HG03159 (cell line): ENCODE measurements around the gene TET1.
A peak's percentile ranks its signal among the peaks of the same experiment; 100 is the strongest.
"Not testable (repeated sequence)": the region's sequence is repeated elsewhere in the genome, so short reads cannot be mapped to it uniquely, and the experiment has no call there.

ENCODE experiments used
- ATAC-seq: cut with Tn5 transposase; IDR thresholded peaks from one replicate; pipeline ENCODE4 v1.9.1; 2021; ENCODE audit warnings: mild to moderate bottlenecking, moderate library complexity; ENCODE audit not compliant: unreplicated experiment

TET1 gene

DNA sequence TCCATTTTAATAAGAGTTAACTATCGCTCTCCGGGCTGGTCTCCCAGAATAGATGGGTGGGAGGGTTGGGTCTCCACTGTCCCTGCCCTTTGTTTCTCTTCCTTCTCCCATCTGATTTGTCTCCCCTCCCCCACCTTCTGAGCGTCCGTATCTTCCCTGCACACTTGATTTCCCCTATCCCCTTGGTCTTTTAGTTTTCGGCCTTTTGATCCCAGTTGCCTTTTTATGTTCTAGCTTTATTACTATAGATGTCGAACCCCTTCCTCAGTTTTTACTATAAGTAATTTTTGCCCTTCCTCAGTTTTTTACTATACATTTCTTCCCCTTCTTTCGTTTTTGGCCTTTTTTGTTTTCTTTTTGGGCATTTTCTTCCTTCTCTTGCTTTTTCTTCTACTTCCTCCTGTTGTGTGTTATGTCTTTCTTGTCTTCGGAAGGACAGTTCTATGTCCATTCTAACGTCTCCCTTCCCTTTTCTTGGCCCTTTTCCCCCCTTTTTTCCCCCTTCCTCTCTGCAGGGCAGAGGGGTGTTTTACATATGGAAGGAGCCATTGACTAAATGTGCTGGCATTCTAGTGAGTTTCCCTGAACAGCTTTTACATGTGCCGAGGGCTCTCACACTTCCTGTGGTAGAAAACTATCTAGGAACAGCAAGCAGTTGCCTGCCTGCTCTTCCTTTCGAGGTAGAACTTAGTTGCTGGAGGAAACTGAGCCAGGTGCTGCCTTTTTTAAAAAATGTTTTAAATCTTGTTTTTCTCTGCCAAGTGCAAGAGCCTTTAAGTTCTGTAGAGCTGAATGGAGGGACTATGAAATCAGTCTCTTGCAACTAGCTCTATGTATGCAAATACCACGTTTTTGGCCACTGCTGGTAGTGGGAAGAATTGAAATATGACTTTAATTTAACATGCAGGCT is 2.8 kb downstream of the TET1 start:
- no peak for ATAC-seq

DNA sequence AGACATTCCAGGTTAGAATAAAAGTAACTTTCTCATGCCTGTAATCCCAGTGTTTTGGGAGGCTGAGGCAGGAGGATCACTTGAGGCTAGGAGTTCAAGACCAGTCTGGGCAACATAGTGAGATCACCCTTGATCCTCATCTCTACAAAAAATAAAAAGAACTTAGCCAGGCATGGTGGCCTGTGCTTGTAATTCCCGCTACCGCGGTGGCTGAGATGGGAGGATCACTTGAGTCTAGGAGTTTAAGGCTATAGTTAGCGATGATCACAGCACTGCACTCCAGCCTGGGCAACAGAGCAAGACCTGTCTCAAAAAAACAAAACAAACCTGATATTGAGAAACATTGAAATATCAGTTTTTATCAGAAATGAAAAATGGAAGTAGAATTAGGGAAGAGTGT is 4.6 kb downstream of the TET1 start:
- no peak for ATAC-seq

DNA sequence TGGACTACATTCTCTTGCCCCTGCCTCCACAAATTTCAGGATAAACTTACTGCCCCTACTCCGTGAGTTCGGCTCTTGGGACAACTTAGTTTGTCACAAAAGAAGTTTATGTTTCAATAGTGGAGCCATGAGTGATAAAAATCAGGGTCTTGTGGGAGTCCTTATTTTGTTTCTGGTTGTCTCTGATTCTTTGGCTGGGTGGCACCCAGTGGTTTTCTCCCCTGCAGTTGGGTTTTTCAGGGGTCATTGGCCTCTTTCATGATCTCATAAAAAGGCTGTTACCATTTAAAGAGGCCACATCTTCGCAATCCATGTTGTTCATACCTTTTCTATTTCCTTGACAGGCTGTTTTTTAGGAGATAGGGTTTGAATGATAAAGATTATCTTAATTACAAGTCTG is 5.5 kb downstream of the TET1 start:
- no peak for ATAC-seq

- no peak for ATAC-seq
Observed at GRCh38 chr10:68566351-68566750, 6.2 kb downstream of the TET1 start.

GRCh38 chr10:68566955-68567354 is 6.8 kb downstream of the TET1 start:
- no peak for ATAC-seq

DNA sequence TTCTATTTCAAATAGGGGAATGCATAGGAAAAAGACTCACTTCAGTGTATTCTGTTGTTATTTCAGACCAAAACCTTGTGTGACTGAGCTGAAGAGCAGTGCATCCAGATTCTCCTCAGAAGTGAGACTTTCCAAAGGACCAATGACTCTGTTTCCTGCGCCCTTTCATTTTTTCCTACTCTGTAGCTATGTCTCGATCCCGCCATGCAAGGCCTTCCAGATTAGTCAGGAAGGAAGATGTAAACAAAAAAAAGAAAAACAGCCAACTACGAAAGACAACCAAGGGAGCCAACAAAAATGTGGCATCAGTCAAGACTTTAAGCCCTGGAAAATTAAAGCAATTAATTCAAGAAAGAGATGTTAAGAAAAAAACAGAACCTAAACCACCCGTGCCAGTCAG is 12.0 kb downstream of the TET1 start:
- no peak for ATAC-seq

DNA sequence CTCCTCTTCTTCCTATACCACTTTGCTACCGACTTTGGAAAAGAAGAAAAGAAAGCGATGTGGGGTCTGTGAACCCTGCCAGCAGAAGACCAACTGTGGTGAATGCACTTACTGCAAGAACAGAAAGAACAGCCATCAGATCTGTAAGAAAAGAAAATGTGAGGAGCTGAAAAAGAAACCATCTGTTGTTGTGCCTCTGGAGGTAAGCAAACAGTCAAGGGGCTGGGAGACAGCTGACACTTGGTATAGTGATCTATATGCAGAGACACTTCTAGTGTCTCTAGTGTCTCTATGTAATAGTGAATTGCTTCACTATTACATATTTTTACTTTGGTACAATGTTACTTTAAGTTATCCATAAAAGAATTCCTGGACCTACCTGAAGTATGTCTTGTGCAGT is 13.9 kb downstream of the TET1 start:
- no peak for ATAC-seq

DNA sequence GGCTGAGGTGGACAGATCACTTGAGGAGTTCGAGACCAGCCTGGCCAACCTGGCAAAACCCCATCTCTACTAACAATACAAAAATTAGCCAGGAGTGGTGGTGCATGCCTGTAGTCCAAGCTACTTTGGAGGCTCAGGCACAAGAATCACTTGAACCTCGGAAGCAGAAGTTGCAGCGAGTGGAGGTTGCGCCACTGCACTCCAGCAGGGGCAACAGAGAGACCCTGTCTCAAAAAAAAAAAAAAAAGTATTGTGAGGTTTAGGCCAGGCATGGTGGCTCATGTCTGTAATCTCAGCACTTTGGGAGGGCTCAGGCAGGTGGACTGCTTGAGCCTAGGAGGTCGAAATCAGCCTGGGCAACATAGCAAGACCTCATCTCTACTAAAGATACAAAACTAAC is 16.0 kb downstream of the TET1 start:
- no peak for ATAC-seq

DNA sequence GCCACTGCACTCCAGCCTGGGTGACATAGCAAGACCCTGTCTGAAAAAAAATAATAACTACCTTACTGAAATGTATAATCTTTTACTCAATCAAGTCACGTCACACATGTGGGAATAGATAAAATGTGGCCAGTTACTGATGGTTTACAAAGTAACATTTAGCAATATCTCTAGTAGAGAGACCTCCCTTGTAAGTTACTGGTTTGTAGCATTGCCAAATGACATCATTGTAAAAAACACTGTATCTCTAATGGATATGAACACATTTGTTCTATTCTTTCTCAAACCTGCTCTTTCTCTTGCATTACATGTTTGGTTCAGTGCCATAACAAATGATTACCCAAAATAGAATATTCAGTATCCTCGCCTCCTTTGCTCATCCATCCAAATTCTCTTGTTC is 18.8 kb downstream of the TET1 start:
- no peak for ATAC-seq

DNA sequence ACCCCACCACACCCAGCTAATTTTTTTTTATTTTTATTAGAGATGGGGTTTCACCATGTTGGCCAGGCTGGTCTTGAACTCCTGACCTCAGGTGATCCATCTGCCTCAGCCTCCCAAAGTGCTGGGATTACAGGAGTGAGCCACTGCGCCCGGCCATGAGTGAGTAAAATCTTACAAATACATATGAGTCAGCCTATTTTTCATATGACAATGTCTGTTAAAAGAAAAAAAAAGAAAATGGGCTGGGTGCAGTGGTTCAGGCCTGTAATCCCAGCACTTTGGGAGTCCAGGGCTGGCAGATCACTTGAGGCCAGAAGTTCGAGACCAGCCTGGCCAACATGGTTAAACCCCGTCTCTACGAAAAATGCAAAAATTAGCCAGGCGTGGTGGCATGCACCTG is 24.1 kb downstream of the TET1 start:
- not testable (repeated sequence) for ATAC-seq

DNA sequence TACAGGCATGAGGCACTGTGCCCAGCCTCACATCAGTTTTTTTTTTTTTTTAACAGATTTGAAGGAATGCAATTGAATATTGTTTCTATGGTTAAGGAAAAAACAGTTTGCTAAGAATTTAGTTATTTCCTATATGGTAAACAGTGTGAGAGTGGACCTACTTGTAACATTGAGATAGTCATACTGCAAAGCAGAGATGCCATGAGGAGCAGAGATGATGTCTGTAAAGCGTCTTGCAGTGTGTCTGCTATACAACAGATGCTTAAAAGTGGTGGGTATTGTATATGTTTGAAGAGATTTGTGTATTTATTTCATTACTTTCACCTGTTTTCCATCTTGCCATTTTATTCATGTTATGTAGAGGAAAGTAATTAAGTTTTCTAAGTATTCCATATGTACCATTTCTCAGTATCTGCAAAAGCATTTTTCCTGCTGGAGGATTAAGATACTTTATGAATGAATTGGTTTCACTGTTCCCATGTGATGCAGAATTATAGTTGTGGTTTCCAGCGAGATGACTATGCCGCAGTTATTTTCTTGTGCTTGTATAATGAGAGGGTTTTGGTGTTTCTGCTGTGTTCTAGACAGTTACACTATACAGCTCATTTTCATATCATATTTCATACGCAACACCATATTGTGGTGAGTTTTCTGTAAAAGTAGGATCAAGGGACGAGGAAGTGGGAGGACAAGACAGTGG is 26.6 kb downstream of the TET1 start:
- ATAC-seq = no peak

DNA sequence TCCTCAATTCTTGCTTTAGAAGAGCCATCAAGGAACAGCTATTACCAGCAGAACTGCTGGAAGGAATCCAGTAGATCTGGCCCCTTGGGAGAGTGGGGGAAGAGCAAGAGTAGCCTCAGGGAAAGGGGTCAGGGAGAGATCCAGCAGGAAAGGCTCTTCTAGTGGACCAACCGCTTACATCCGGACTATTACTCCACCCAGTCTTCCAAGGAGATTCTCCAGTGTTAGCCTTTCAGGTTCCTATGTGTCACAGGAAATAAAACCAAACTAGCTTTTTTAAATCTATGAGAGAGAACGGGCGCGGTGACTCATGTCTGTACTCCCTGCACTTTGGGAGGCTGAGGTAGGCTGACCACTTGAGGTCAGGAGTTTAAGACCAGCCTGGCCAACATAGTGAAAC is 34.3 kb downstream of the TET1 start:
- ATAC-seq = no peak

GRCh38 chr10:68595513-68595912 is 35.4 kb downstream of the TET1 start:
- no peak for ATAC-seq

- no peak for ATAC-seq
Observed at GRCh38 chr10:68597407-68597806, 37.3 kb downstream of the TET1 start.

DNA sequence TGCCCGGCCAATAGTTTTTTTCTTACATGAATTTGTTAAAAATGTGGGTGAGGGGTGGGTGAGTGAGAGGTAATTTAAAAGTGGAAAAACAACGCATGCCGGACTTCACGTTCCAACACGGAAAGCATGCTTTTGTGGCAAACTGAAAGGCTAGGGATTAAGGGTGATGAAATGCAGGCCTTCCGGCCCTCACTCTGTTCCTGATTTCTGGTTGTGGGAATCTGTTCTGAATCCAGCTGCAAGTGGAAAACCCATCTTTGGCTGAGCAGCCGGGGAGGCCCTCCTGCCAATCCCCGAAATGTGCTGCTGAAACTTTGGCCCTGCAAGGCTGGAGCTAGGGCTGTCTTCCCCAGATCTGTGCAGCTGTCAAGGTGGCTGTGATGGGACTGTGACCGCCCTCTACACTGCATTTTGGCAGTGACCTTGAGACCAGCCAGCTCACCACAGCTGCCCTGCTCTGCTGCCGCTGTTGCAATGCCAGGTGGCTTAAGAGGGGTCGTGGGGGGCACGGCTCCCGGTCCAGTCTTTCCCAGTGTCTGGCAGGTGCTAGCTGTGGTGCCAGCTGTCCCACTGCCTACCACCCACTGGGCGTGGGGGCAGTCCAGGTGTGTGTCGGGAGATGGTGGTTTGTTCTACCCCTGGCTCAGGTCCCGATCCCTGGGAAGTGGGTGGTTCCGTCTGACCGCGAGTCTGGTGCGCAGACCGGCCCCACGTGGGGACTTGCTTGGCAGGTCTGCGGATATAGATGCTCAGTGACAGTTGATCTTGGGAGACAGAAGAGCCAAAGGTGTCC is 39.0 kb downstream of the TET1 start:
- no peak for ATAC-seq

DNA sequence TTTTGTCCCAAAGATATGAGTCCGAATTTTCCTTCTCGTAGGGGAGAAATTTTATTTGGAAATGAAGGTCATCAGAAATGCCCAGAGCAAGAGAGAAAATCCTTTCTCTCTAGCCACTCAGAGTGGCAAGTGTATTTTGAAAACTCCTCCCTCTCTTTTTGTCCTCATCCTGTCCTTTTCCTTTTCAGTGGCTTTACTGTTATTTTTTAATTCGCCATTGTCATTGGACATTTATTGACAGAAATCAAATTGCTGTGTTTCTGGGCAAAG is 39.6 kb downstream of the TET1 start:
- ATAC-seq = no peak

- ATAC-seq = peak; percentile 86
Observed at GRCh38 chr10:68600041-68600778, 40.1 kb downstream of the TET1 start.

- ATAC-seq = no peak
Observed at GRCh38 chr10:68601501-68602265, 41.5 kb downstream of the TET1 start.

DNA sequence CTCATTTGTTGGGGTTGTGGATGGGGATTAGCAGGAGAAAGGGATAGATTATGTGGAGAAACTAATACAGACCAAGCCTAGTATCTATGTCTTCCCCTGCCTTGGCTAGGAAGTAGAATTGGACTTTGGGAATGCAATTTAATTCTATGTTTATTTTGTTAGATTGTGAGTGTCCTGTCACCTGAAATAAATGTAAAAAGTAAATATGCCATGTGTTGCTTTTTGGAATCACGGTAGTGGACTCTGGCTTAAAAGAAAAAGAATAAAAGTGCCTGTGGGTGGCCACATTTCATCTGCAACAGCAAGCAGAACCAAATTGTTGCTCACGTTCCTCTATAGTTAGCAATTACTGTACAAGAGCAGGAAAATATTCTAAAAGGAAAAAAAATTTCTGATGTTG is 42.3 kb downstream of the TET1 start:
- no peak for ATAC-seq

DNA sequence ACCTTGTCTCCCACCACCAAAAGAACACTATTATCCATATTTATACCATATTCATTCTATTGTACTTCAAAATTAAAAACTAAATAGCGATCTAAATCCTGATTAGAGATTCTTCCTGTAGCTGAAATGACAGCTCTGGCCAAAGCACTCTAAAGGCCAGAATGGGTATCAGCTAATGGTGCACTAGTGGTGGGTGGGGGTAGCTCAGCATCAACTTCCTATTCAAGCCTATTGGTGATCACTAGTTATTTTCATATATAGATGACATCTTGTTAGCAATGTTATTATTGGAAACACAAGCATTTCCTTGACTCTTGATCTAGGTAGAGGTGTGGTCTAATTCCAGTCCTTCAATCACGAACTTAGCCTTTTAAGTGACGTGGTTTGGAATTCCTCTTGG is 43.6 kb downstream of the TET1 start:
- no peak for ATAC-seq
